ENCODE measurements around the gene DNAJC3. TPM values are rescaled to one million over a fixed set of nuclear protein-coding genes. Genes with fewer than 3 reads are reported as not detected.
"Not testable (repeated sequence)": the region's sequence is repeated elsewhere in the genome, so short reads cannot be mapped to it uniquely, and the experiment has no call there.

DNAJC3 gene
- total RNA-seq, 1 donor from 2014 or later: 56.7 TPM

DNA sequence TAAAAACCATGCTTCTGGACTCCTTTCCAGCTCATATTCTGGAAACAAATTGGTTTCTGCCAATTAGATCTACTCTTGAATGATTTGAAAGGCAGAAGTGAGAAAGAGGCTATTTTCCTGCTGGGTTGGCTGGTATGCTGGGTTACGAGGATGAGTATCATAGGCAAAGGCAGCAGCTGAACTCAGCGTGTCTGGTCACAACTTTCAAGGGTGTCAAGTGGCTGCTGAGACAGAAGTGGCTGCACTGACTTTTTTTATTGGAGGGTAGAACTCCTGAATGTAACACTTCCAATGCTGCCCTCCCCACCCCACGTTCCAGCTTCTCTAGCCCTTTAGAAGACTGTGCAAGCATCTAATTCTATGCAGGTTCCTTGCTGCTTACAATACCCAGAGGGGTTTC, 24.1 kb upstream of the DNAJC3 start:
- Histone ChIP-seq H3K4me3 (no peak overlapping the region), H3K9me3 (no peaks in the 10 kb centered on the region), H3K36me3 (no peaks in the 10 kb centered on the region), H3K27ac (no peak overlapping the region), H3K27me3 (ENCODE audit: low read depth) (no peaks in the 10 kb centered on the region), H3K4me1 (no peaks in the 10 kb centered on the region)
- DNase-seq: no peak
- intact Hi-C loops (cut with DNase I): no loop called here
- no peak for ATAC-seq
- no peak for TF ChIP-seq CTCF (IDR thresholded peaks at IDR 0.05)

- Histone ChIP-seq H3K4me1 (no peaks in the 10 kb centered on the region), H3K27ac (no peak overlapping the region), H3K9me3 (no peaks in the 10 kb centered on the region), H3K36me3 (no peaks in the 10 kb centered on the region), H3K4me3 (no peak overlapping the region), H3K27me3 (ENCODE audit: low read depth) (no peaks in the 10 kb centered on the region)
- ATAC-seq (no peak), DNase-seq (no peak)
- no peak for TF ChIP-seq CTCF (IDR thresholded peaks at IDR 0.05)
- intact Hi-C loops (cut with DNase I): no loop called here
Observed at GRCh38 chr13:95656386-95657015, 20.4 kb upstream of the DNAJC3 start.

DNA sequence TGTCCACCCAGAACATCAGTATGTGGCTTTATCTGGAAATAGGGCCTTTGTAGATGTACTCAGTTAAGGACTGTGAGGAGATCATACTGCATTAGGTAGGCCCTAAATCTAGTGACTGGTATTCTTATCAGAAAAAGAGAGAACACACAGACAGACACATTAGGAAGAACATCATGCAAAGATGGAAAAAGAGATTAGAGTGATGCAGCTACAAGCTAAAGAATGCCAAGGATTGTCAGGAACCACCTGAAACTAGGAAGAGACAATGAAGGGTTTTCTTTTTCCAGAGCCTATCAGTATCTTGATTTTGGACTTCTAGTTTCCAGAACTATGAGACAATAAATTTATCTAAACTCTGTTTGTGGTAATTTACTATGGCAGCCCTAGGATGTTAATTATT, 17.4 kb upstream of the DNAJC3 start:
- intact Hi-C loops (cut with DNase I): no loop called here
- Histone ChIP-seq H3K9me3 (peaks cover 4% of the 10 kb centered on the region), H3K4me1 (no peaks in the 10 kb centered on the region), H3K4me3 (no peak overlapping the region), H3K27ac (no peak overlapping the region), H3K27me3 (ENCODE audit: low read depth) (no peaks in the 10 kb centered on the region), H3K36me3 (no peaks in the 10 kb centered on the region)
- ATAC-seq (no peak), DNase-seq (no peak)
- no peak for TF ChIP-seq CTCF (IDR thresholded peaks at IDR 0.05)

- H3K9me3 ChIP-seq: peaks cover 20% of the 10 kb centered on the region
- no peak for ATAC-seq
- no peak overlapping the region for H3K4me3 ChIP-seq
- no peaks in the 10 kb centered on the region for H3K27me3 ChIP-seq (ENCODE audit: low read depth)
- peak; percentile 49 for TF ChIP-seq CTCF (IDR thresholded peaks at IDR 0.05)
- no peaks in the 10 kb centered on the region for H3K36me3 ChIP-seq
- intact Hi-C loops (cut with DNase I): no loop called here
- DNase-seq: no peak
- no peaks in the 10 kb centered on the region for H3K4me1 ChIP-seq
- H3K27ac ChIP-seq: no peak overlapping the region
Observed at GRCh38 chr13:95660981-95661581, 15.9 kb upstream of the DNAJC3 start.

DNA sequence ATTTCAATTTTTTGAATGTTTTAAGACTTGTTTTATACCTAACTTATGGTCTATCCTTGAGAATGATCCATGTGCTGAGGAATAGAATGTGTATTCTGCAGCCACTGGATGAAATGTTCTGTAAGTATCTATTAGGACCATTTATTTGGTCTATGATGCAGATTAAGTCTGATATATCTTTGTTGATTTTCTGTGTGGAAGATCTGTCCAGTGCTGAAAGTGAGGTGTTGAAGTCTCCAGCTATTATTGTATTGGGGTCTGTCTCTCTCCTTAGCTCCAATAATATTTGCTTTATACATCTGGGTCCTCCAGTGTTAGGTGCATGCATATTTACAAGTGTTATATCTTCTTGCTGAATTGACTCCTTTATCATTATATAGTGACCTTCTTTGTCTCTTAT, 9.7 kb upstream of the DNAJC3 start:
- H3K4me3 ChIP-seq; H3K4me1 ChIP-seq; ATAC-seq; H3K27me3 ChIP-seq (ENCODE audit: low read depth); H3K36me3 ChIP-seq; H3K27ac ChIP-seq; DNase-seq; intact Hi-C loops (cut with DNase I): not testable (repeated sequence)
- H3K9me3 ChIP-seq: peaks cover 77% of the 10 kb centered on the region

DNA sequence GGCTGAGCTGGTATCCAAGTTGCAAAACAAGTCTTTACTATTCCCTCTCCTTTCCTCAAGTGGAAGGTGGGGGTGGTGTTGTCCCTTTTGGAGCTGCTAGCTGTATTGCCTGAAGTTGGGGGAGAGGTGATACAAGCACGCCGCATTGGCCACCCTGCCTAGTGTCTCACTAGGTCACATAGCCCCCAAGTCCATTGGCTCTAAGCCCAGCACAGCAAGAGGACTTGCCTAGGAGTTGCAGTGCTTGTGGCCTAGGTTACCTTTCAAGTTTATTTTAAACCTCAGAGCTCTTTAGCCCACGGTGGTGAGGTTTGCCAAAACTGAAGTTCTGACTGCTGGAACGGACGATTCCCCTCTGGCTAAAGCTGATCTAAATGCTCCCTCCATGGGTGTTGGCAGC, 5.3 kb upstream of the DNAJC3 start:
- TF ChIP-seq CTCF (IDR thresholded peaks at IDR 0.05): no peak
- no peak for DNase-seq
- intact Hi-C loops (cut with DNase I): no loop called here
- Histone ChIP-seq H3K4me3 (no peak overlapping the region), H3K36me3 (no peaks in the 10 kb centered on the region), H3K9me3 (peaks cover 52% of the 10 kb centered on the region), H3K27me3 (ENCODE audit: low read depth) (no peaks in the 10 kb centered on the region), H3K4me1 (peaks cover 5% of the 10 kb centered on the region), H3K27ac (no peak overlapping the region)
- no peak for ATAC-seq

All from lower lobe of right lung (tissue), 2 donors.